GM12891 (cell line): ENCODE results near the gene STAC.

ENCODE experiments used
- POLR2A ChIP-seq: IDR thresholded peaks from 2 replicates; pipeline ENCODE4 v1.6.1; 2011; ENCODE audit warnings: low read depth, low read length, control low read depth
- POLR2AphosphoS5 ChIP-seq: IDR thresholded peaks from 2 replicates; pipeline ENCODE4 v1.6.1; 2011; ENCODE audit warnings: low read depth, low read length, control low read depth
- SPI1 ChIP-seq: IDR thresholded peaks from 2 replicates; pipeline ENCODE4 v1.6.1; 2011; ENCODE audit warnings: low read depth, low read length, control low read depth
- TAF1 ChIP-seq: IDR thresholded peaks from 2 replicates; pipeline ENCODE4 v1.6.1; 2011; ENCODE audit warnings: low read depth, low read length, control low read depth

DNA sequence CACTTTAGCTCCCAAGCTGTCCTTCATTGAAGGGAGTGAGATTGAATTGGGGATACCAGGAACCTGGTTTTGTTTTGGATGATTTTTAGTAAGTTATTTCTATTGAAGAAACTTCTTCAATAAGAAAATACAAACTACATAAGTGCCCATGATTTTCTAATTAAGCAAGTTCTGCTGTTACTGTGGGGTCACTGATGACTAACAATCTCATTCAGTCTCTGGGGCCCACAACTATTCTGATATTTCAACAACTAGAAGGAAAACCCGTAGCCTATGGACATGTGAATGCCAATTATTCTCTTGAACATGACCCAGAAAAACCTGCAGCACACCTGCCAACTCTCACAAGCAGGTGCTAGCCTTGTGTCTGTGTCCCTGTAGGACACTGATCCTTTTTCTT is 199.4 kb downstream of the STAC start:
- TF ChIP-seq POLR2AphosphoS5 (no peak), POLR2A (no peak), SPI1 (no peak), TAF1 (no peak)
